COR-L47 (cell line): ENCODE data around the gene TSSK3.
A peak's percentile ranks its signal among the peaks of the same experiment; 100 is the strongest.
"Not testable (repeated sequence)": the region's sequence is repeated elsewhere in the genome, so short reads cannot be mapped to it uniquely, and the experiment has no call there.

Experiments
- DNase-seq: peaks from one replicate; lab custom pipeline; 2025; lab: John Stamatoyannopoulos, UW

Gene TSSK3

GRCh38 chr1:32363713-32364112, 1.4 kb downstream of the TSSK3 start:
- DNase-seq = no peak

- DNase-seq = no peak
Measured at GRCh38 chr1:32364836-32365235, 2.5 kb downstream of the TSSK3 start.

DNA sequence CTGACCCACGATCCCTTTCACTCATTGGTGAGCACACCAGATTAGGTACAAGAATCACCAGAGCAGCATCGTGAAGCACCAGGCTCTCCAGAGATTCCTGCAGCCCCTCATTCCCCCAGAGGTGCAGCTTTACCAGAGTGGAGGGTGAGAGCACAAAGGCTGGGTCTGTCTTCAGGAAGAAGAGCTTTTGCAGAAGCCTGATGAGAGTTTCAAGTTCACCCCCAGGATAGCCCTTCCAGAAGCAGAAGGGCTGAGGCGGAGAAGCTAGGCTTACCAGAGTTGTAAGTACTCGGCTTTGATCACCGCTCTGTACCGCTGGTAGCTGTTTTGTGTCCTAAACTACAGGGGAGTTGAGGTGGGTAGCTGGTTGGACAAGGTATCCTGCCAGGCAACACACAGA, 3.1 kb downstream of the TSSK3 start:
- no peak for DNase-seq

DNA sequence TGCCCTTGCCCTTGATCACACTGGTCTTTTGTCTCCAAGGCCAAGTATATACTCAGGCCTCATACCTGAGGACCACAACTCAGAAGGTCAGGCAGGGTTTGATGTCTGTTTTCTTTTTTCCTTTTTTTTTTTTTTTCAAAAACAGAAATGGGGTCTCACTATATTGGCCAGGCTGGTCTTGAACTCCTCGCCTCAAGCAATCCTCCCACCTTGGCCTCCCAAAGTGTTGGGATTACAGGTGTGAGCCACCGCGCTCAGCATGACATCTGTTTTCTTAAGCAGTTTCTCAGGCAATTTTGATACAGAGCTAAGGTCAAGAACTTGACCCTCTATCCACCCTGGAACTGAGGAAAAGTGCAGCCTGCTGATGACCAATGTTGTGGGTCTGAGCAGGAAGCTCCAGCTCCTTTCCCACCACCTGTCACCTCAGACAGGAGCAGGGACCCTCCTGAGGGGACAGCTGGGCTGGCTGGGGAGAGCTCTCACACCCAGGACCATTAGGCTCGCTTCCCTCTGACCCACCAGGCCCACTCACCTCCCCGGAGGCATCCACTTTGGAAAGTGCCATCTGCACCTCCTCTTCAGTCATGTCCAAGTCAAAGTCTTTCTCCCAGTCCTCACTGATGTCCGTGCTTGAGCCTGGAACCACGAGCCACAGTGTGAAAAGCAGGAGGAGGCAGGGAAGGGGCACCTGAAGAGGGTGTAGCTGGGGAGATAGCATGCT, 5.7 kb downstream of the TSSK3 start:
- no peak for DNase-seq

DNA sequence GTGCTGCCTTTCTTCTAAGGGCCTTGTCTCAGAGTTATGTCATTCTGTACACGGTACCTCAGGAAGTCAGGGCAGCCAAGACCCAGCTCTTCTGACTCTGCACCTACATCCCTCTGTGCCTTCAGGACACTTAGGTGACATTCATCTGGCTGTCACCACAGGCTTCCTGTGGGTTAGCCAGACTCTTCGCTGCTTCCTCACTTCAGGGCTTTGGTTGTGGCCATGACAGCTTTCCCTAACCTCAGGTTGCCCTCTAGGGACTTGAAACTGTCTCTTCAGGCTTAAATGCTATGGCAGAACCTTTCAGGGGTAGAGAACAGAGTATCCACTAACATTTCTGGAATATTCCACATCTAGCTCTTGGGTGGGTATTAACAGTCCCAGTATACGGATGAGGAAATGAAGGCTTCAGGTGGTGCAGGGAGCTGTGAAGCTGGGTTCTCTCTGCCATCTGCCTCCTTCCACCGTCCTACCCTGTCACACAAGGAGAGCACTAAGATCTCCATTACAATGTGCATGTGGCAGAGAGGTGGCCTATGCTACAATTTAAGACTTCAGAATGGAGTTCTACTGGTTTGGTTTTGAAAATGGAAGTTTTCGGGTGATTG, 9.9 kb downstream of the TSSK3 start:
- DNase-seq = no peak

- DNase-seq = no peak
Measured at GRCh38 chr1:32373996-32374592, 11.8 kb downstream of the TSSK3 start.

GRCh38 chr1:32376199-32376598, 13.9 kb downstream of the TSSK3 start:
- no peak for DNase-seq

GRCh38 chr1:32377541-32378220, 15.3 kb downstream of the TSSK3 start:
- DNase-seq = no peak

GRCh38 chr1:32380057-32380456, 17.7 kb downstream of the TSSK3 start:
- no peak for DNase-seq

DNA sequence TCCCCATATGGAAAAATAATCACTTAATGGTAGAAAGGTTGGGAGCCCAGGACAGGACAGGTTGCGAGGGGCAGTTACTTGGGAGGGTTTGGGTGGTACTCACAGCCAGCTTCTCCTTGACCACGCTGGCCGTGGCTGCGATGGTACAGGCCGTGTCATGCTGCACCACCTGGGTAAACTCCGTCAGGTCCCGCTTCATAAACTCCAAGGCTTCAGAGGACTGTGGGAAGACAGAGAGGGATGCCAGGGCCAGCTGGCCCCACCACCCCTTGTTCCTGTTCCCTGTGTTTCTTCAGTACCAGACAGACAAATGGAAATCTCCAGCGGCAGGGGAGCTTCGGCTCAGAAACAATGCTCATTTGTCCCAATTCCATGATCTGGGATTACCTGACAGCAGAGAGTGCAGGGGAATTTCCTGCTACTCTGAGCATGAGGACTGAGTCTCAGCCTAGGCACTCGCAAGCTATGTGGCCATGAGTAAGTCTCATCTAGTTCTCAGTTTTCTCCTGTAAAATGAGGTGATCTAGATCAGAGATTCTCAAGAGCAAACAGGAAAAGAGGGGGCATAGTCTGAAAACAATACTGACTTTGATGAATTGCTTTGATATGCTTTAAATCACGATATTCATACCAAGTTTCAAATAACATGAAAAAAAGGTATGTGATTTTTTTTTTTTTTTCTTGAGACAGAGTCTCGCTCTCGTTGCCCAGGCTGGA, 24.5 kb downstream of the TSSK3 start:
- DNase-seq = no peak

GRCh38 chr1:32388641-32389040, 26.3 kb downstream of the TSSK3 start:
- no peak for DNase-seq

DNA sequence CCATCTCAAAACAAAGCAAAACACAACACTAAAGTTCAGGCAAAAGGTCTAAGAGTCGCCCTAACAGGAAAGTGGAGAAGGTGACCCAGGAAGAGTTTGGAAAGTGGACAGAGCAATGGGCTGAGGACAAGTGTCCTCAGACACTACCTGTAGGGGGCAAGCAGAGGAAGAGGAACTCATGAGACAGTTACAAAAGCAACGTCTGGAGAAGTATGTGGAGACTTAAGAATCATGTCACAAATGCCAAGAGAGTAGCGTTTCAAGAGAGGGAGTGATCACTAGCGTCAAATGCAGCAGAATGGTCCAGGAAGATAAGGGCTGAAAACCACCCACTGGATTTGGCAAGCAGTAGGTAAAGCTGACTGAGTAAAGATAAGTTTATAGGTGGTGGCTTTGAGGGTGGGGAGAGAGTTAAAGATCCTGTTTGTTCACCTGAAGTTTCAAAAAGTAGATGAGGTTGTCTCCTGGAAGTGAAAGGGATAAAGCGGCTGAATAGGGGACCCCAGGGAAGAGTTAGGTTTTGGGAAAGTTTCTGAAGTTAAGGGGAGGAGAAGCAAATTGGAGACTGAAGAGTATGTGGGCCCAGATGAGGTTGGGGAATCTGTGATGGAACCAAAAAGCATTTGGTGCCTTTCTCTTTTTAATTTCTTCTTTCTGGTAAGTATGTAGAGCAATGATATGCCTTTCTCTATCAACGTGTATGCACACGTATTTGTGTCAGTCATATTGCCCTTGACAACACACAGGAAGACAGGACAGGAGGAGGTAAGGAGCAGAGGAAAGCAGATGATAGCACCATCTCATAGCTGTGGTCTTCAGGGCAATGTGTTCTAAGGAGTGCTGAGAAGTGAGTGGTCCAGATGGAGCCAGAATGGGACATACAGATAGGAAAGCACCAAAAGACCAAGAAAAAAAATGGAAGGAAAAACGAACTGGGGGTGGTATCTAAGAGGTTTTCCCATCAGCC, 28.8 kb downstream of the TSSK3 start:
- no peak for DNase-seq

DNA sequence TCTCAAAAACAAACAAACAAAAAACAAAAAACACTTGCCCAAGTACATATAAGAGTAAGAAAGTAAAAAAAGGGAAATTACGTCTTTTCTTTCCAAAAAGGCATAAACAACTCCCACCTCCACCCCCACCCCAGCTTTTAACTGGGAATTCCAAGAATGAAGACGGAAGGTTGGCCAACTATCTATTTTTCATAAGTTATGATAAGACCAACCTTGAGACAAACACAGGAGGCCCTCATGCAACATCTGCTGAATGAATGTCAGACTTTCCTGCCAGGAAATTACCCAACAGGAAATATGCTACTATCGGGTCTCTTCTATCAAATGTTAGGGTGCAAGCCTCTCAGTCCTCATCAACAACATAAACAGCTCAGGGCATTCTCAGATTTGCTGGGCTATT, 30.0 kb downstream of the TSSK3 start:
- no peak for DNase-seq

DNA sequence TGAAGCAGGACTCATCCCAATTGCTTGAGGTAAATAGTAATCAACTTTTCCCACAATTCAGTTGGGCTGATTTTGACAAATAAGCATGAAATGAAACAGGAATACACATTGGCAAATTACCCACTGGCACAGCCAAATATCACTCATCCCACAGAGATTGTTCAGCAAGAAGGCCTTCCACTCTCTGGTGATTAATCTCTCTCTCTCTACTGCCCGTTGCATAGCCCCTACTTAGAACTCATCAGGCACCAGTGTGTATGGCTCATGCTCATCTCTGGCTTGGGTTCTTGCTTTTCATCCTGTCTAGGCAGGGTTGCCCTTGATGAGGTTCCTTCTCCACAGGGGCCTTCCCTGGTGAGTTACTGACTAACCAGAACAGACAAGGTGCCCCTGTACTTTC, 30.8 kb downstream of the TSSK3 start:
- no peak for DNase-seq

GRCh38 chr1:32393832-32394140, 31.4 kb downstream of the TSSK3 start:
- no peak for DNase-seq

DNA sequence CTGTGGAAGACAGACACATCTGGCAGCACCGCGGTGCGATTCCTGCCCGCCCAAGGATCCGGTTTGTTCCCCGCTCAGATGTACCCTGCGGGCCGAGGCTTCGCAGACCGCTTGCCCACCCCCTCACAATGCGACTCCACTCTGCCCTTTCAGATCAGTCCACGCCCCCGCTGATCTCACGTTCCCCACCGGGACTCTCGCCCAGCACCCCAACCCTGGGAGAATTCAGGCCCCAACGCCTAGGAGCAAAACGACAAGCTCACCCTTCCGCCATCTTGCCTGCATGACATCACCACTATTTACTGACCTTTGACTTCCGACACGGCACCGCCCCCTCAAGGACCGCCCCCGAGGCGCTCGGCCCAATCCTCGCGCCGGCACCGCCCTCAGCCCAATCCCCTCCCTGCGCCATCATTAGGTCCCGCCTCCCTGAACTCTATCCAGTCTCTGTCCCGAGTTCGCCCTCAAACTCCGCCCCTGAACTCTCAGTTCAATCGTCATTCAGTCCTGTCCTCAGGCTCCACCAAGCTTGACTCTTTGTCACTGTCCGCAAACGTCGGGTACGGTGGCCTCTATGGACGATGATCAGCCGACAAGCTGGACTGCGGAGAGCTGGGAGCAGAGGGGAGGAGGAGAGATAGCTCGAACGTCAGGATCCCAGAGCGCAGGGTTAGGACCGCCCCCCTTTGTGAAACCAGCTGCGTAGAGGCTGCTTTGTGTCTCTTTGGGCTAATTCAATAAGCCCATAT, 32.0 kb downstream of the TSSK3 start, which contains the start of gene BSDC1:
BSDC1 (minus strand) TSS at position 301 of the 749 bp plus-strand sequence; CDS start at position 274, 27 bp downstream.
- DNase-seq = peak; percentile 97

GRCh38 chr1:32394890-32395432, 32.6 kb downstream of the TSSK3 start:
- DNase-seq = peak; percentile 61

DNA sequence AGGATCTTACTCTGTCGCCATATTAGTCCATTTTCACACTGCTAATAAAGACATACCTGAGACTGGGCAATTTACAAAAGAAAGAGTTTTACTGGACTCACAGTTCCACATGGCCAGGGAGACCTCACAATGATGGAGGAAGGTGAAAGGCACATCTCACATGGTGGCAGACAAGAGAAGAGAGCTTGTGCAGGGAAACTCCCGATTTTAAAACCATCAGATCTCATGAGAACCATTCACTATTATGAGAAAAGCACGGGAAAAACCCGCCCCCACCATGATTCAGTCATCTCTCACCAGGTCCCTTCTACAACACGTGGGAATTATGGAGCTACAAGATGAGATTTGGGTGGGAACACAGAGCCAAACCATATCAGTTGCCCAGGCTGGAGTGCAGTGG, 34.2 kb downstream of the TSSK3 start:
- DNase-seq = not testable (repeated sequence)

DNA sequence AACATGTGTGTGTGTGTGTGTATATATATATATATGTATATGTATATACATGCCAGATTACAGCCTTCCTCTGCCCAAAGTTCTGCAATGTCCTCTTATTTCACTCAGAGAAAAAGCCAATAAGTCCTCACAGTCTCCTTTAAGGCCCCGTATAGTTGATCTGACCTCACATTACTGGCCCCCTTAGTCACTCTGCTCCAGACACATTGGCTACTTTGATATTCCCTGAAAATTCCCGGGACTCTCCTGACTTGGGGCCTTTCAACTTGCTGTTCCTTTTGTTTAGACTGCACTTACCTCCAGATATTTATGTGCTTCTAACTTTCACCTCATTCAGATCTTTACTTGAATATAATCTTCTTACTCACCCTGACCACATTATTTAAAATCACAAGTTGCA, 36.1 kb downstream of the TSSK3 start:
- DNase-seq = no peak

DNA sequence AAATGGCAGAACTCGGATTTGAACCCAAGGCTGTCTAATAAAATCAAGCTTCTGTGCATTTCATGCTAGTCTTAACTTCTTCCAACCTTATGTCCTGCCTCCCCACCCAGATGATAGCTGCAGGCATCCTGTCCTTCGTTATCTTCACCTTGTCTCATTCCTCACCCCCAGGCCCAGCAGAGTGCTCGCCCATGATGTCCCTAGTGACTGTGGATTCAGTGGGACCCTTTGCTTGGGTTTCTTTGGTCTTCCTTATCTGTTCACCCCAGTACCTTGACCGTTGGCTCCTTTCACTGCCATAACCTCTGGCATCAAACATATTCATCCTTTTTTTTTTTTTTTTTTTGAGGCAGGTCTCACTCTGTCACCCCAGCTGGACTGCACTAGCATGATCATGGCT, 37.5 kb downstream of the TSSK3 start:
- DNase-seq = no peak
